Stimulated activated naive CD8-positive, alpha-beta T cell treated with anti-CD3 and anti-CD28 coated beads, Interleukin-15, amount 100 ng/mL, for 72 hours (primary cell): ENCODE data around the gene STUM.

Experiments
- ATAC-seq: fragments of 150-1000 bp; cut with Tn5 transposase; 2 replicates; pipeline ENCODE4 v1.10.0; 2021; ENCODE audit warnings: mild to moderate bottlenecking, moderate library complexity
- DNase-seq, 2 donors: peaks; one replicate each; pipeline ENCODE4 v3.0.0; 2021 to 2022
- H3K27ac Mint-ChIP-seq, 2 donors: one replicate each; pipeline ENCODE4 v1.8.0; 2022; ENCODE audit warnings: mild to moderate bottlenecking in 2 of 2, mixed read lengths in 2 of 2, moderate library complexity in 2 of 2
- H3K27me3 Mint-ChIP-seq: one replicate; pipeline ENCODE4 v1.8.0; 2022; ENCODE audit warnings: mixed read lengths
- H3K4me1 Mint-ChIP-seq: one replicate; pipeline ENCODE4 v1.8.0; 2022; ENCODE audit warnings: mild to moderate bottlenecking, mixed read lengths
- H3K4me3 Mint-ChIP-seq, 2 donors: one replicate each; pipeline ENCODE4 v1.8.0; 2022; ENCODE audit warnings: mild to moderate bottlenecking in 2 of 2, mixed read lengths in 2 of 2, moderate library complexity in 1 of 2
- H3K9me3 Mint-ChIP-seq, 2 donors: one replicate each; pipeline ENCODE4 v1.8.0; 2022; ENCODE audit warnings: mixed read lengths in 2 of 2

Gene STUM

DNA sequence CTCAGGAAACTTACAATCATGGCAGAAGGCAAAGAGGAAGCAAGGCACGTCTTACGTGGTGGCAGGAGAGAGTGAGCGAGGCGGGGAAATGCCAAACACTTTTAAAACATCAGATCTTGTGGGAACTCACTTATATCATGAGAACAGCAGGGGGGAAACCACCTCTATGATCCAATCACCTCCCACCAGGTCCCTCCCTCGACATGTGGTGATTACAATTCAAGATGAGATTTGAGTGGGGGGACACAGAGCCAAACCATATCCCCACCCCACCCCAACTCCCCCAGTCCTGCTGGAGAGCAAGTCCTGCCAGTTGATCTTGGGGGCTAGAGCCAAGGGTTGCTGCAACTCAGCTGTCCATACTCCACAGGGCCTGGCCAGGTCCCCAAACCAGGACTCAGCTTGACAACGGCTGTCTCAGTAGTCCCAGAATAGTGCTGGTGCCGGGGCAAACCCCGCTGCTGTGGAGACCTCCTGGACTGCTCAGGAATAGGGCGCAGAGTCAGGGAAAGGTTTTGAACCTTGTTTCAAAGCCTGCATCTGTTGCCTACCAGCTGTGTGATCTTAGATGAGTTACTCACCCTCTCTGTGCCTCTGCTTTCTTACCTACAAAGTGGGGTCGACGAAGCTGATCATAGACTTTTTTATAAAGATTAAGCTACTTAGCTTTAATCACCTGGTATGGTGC, 79.5 kb downstream of the STUM start:
- peak overlapping the region in 1 of 2 donors; percentile 68 for H3K27ac Mint-ChIP-seq
- H3K4me1 Mint-ChIP-seq: peaks cover 76% of the 10 kb centered on the region
- H3K9me3 Mint-ChIP-seq: peaks cover 9 to 15% of the 10 kb centered on the region in 2 donors
- DNase-seq (no peak), ATAC-seq (peak; percentile 18)
- no peak overlapping the region for H3K4me3 Mint-ChIP-seq
- H3K27me3 Mint-ChIP-seq: peaks cover 9% of the 10 kb centered on the region

DNA sequence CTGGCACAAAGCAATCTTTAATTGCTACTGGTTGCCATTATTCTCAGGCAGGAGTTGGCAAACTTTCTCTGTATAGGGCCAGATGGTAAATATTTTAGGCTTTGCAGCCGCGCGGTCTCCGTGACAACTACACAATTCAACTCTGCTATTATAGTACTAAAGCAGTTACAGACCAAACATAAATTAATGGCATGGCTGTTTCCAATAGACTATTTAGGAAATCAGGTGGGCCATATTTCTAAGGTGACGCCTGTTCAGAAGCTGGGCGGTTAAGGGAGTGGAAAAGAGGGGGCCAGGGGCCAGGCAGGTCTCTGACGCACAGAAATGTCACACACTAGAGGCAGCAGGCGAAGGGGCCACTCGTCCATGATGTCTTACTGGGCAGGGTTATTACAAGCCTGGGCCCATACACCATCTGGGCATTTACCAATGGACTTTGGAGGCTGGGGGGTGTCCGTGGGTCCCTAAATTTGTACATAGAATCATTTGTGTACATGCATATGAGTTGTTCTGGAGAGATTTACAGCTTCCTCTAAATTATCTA, 80.1 kb downstream of the STUM start:
- Mint-ChIP-seq H3K27me3 (peaks cover 9% of the 10 kb centered on the region), H3K27ac (no peak overlapping the region), H3K4me1 (peaks cover 82% of the 10 kb centered on the region), H3K4me3 (no peak overlapping the region), H3K9me3 (peaks cover 9 to 15% of the 10 kb centered on the region in 2 donors)
- ATAC-seq: no peak
- DNase-seq: no peak

DNA sequence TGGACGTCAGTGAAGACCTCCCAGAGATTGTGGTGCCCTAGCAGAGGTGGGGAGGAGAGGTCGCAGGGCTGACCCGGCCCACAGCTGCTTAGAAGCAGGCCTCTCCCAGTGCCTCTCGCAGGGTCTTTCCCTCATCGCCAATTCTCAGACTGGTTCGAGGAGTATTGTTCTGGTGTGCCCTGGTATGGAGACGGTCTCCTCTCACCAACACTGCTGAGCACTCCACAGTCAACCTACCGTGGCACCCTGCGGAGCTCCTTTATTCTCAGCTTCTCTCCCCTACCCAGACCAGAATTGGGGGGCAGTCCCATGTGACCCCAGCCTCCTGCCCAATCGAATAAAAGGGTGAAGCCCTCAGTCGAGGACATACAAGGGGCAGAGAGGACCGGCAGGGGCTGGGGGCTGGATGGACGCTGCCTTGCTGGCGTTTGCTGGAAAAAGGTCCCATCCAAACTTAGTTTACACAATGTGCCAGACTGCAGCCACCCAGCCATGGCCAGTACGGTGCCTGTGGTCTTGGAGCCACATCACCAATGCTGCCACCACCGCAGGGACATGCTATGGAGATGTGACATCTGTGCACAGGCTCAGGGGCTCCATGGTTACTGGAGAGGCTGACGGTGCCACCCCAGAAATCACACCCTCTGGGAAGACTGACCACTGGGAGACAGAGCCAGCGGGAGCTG, 80.8 kb downstream of the STUM start:
- Mint-ChIP-seq H3K4me1 (peaks cover 89% of the 10 kb centered on the region), H3K9me3 (peaks cover 9 to 15% of the 10 kb centered on the region in 2 donors), H3K27me3 (peaks cover 9% of the 10 kb centered on the region), H3K27ac (peak overlapping the region in 1 of 2 donors; percentile 31), H3K4me3 (no peak overlapping the region)
- ATAC-seq (no peak), DNase-seq (no peak)

DNA sequence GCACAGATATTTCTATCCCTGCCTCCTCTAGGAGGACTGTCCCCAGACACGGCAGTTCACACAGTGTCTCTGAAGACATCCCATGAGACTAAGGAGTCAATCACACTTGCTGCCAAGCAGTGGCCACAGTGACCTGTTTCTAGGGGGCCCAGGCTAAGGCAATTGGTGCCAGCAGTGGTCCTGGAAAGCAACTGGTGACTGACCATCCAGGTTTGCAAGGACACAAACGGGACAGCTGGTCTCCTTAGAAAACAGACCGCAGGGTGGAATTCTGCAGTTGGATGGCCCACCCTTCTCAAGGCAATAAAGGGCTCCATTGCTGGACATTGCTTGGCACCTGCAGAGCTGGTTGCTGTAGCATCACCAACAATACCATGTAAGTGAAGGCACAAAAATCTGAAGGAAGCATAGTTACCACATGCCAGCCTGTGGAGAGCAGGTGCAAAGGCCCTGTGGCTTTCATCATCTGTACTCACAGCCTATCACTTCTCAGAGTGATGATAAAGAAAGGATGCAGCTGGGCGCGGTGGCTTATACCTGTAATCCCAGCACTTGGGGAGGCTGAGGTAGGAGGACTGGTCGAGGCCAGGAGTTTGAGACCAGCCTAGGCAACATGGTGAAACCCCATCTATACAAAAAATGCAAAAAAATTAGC, 81.5 kb downstream of the STUM start:
- Mint-ChIP-seq H3K27me3 (peaks cover 9% of the 10 kb centered on the region), H3K4me3 (no peak overlapping the region), H3K4me1 (peaks cover 96% of the 10 kb centered on the region), H3K27ac (peak overlapping the region in 1 of 2 donors; percentile 55), H3K9me3 (peaks cover 9 to 15% of the 10 kb centered on the region in 2 donors)
- no peak for ATAC-seq
- no peak for DNase-seq

- DNase-seq (no peak), ATAC-seq (no peak)
- Mint-ChIP-seq H3K27ac (peak overlapping the region; percentile 55 to 78), H3K4me1 (peaks cover 97% of the 10 kb centered on the region), H3K27me3 (peaks cover 7% of the 10 kb centered on the region), H3K4me3 (no peak overlapping the region), H3K9me3 (peaks cover 9 to 15% of the 10 kb centered on the region in 2 donors)
Measured at GRCh38 chr1:226630592-226630991, 82.0 kb downstream of the STUM start.

DNA sequence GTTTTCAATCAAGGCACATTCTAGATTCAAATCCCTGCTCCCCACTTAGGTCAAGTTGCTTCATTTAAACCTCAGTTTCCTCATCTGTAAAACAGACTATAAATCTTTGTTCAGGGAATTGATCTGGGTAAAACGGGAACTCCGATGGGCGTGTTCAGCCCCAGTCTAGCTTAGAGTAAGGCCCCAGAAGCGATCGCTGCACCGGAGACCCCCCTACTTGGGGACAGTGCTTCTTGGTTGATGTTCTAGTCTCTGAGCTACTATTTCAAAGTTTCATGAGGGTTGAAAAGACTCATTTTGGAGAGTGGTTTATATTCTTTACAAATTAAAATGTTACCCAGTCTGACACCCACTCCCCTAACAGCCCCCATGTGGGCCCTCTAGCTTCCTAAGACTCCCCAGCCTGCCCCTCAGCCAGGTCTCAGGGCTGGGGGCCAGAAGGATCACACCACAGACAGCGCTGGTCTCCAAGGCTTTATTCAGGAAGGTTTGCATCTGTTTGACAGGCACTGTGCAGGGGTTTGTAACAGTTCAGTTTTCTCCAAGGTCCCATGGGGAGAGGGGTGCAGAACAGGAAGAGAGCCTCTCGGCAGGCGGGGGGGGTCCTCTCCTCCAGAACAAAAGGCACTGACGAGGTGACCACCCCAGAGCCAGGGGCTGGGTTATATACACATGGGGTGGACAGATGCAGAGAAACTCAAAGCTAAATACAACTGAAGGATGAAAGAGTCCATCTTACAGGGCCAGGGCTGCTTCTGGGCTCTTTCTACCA, 82.9 kb downstream of the STUM start:
- peaks cover 97% of the 10 kb centered on the region for H3K4me1 Mint-ChIP-seq
- peak overlapping the region; percentile 23 to 65 for H3K27ac Mint-ChIP-seq
- H3K27me3 Mint-ChIP-seq: no peaks in the 10 kb centered on the region
- no peak for ATAC-seq
- peaks cover 9 to 15% of the 10 kb centered on the region in 2 donors for H3K9me3 Mint-ChIP-seq
- H3K4me3 Mint-ChIP-seq: no peak overlapping the region
- DNase-seq: no peak

DNA sequence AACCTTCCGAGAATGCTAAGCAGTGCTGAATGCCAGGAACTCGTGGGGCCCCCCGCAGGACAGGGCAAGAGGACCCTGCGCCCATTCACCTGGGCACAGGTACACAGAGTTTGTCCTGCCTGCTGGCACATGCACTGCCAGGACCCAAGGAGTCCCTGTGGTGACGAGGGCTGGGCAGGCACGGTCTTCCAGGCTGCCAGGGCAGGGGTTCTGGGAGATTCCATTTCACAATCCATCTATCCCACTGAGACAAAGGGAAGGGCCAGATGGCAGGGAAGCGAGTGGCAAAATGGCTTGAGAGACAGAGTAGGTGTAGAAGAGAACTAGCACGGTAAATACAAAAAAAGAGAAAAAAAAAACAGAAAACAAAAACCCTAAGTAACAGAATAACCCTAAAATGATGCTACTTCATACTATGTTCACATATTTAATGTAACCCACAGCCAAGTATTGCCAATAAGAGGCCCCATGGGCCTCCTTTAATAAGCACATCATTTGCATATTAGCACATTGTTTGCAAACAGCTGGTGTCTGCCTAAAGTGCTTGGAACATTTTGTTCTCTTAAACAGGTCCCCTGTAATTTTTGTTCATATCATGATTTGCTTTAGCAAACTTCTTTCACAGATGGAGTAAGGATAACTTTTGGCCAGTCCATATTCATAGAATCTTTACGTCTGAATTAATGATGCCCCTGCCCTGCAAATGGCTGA, 83.8 kb downstream of the STUM start:
- peaks cover 97% of the 10 kb centered on the region for H3K4me1 Mint-ChIP-seq
- H3K4me3 Mint-ChIP-seq: peak overlapping the region in 1 of 2 donors; percentile 36
- no peak for DNase-seq
- H3K27ac Mint-ChIP-seq: peak overlapping the region in 1 of 2 donors; percentile 79
- peaks cover 5 to 8% of the 10 kb centered on the region in 2 donors for H3K9me3 Mint-ChIP-seq
- no peak for ATAC-seq
- H3K27me3 Mint-ChIP-seq: no peaks in the 10 kb centered on the region

DNA sequence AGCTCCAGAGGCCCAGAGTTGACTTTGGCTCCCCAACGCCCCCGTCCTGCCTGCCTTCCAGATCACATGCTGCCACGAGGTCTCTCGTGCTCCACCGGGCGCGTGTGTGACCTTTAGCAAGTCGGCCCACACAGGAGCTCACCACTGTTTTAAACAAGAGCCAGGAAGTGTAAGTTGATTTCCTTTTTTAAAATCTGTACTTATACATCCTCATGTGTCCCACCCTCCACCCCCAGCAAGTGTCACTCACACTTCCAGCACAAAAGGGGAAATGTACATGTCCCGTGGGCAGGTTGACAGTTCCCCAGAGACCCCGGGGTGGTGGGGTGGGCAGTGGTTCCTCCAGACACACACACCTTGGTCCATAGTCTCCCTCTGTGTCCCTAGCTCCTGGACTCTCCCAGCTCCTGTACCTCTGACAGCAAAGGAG, 84.4 kb downstream of the STUM start:
- peak overlapping the region; percentile 44 to 79 for H3K27ac Mint-ChIP-seq
- H3K4me3 Mint-ChIP-seq: peak overlapping the region in 1 of 2 donors; percentile 36
- peaks cover 97% of the 10 kb centered on the region for H3K4me1 Mint-ChIP-seq
- peaks cover 0 to 1% of the 10 kb centered on the region in 2 donors for H3K9me3 Mint-ChIP-seq
- DNase-seq (no peak), ATAC-seq (peak; percentile 16)
- no peaks in the 10 kb centered on the region for H3K27me3 Mint-ChIP-seq

DNA sequence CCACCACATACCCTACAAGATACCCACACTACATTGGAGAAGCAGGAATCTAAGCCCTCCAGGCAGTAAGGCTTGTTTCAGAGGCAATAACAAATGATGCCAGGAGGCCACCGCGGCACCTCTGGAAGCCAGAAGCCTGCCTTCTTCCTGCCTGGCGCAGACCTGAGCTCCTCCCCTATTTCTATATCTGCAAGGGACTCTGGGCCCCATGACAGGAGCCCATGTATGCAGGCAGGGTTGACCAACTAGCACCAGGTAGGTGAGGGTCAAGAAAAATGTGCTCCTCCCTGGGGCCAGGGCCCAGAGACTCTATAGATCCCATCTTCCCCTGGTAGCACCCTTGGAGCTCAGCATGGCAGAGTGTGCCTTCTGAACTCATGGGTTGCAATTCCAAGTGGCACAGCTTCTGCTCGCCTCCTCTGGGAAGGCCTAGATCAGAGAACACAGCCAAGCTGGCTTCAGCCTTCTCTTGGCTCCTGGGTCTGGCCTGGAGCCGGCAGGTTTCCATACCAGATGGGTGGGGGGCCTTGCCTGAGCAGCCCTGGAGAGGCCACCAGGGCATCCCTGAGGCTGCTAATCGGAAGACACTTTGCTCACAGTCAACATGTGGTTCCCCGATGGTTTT, 85.1 kb downstream of the STUM start:
- peaks cover 94% of the 10 kb centered on the region for H3K4me1 Mint-ChIP-seq
- ATAC-seq (peak; percentile 1), DNase-seq (no peak)
- H3K4me3 Mint-ChIP-seq: peak overlapping the region; percentile 36 to 52
- H3K27ac Mint-ChIP-seq: peak overlapping the region; percentile 38 to 44
- no peaks in the 10 kb centered on the region for H3K9me3 Mint-ChIP-seq
- no peaks in the 10 kb centered on the region for H3K27me3 Mint-ChIP-seq

DNA sequence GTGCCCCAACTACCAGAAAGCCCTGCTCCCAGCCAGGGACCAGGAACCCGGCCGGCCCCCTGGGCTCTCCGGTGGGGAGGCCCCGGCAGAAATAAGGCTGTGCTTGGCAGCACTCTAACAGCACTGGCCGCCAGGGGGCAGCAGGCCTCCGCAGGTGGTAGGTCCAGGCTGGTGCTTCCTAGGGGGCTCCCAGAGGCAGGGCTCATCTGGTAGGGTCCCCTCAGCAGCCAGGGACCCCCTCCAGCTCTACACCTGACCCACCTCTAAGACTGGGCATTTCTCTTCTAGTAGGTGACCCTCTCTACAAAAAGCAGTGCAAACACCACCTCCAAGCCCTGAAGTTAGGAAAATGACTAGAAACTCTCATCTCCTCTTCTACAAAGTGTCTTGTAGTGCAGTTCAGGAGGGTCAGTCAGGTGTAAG, 85.6 kb downstream of the STUM start:
- Mint-ChIP-seq H3K4me3 (peak overlapping the region; percentile 6 to 52), H3K9me3 (no peaks in the 10 kb centered on the region), H3K27ac (peak overlapping the region; percentile 17 to 38), H3K4me1 (peaks cover 88% of the 10 kb centered on the region), H3K27me3 (no peaks in the 10 kb centered on the region)
- DNase-seq (peak; percentile 82 to 83), ATAC-seq (peak; percentile 82)

DNA sequence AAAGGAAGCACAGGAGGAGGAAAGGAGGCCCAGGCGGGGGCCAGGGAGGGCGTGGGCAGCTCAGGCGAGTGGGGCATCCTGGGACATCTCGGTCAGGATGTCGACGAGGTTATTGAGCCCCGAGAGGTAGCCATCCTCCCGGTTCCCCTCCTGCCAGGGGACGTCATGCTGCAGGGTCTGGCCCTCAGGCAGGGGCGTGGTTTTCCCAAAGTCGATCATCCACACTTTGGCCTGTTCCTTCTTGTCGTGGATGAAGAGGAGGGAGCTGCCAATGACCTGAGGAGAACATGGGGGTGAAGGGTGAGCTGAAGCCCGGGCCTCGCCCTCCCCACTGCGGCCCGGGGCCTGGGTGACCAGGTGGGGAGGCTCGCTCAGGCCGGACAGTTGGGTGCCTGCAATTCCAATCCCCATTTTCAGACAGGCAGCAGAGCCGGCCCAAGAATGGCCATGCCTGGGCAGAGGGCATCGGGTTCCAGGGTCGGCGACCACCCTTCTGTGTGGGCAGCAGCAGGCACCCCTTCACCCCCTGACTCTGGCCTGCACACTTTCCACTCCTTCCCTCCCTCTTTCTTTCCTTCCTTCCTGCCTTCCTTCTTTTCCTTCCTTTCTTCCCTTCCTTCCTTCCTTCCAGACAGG, 86.2 kb downstream of the STUM start:
- Mint-ChIP-seq H3K27me3 (no peaks in the 10 kb centered on the region), H3K4me1 (peaks cover 87% of the 10 kb centered on the region), H3K9me3 (no peaks in the 10 kb centered on the region), H3K27ac (peak overlapping the region; percentile 80 to 81), H3K4me3 (peak overlapping the region; percentile 59 to 62)
- ATAC-seq (peak; percentile 4), DNase-seq (peak in 1 of 2 donors; percentile 10)

DNA sequence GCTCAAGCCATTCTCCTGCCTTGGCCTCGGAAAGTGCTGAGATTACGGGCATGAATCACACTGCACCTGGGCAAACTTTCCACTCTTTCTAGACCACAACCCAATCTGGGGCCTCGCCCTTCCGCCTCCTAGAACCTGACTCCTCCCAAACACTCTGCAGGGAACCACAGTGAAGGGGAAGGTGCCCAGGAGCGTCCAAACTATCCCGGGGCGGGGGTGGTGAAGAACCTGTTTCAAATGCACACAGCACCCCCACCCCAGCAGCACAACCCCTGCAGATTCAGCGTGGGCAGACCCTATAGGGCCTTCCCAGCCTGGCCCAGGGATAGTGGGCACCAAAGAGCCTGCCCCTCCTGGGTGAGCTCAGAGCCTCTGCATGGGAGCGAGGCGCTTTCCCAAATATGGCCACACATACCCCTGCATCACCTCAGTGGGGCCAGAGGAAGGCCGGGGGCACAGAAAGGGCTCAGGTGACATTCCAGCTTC, 86.9 kb downstream of the STUM start:
- peak; percentile 49 for ATAC-seq
- Mint-ChIP-seq H3K4me3 (peak overlapping the region; percentile 59 to 62), H3K4me1 (peaks cover 80% of the 10 kb centered on the region)

GRCh38 chr1:226636847-226637096, 88.2 kb downstream of the STUM start:
- Mint-ChIP-seq H3K27ac (no peak overlapping the region), H3K4me1 (peaks cover 67% of the 10 kb centered on the region), H3K9me3 (no peaks in the 10 kb centered on the region), H3K4me3 (no peak overlapping the region), H3K27me3 (no peaks in the 10 kb centered on the region)
- no peak for DNase-seq
- no peak for ATAC-seq

More for the DNA sequence above, 86.9 kb downstream of the STUM start:
- Mint-ChIP-seq H3K27ac (peak overlapping the region; percentile 80 to 81), H3K27me3 (no peaks in the 10 kb centered on the region), H3K9me3 (no peaks in the 10 kb centered on the region)
- DNase-seq: peak in 1 of 2 donors; percentile 50
